ENCODE data around the gene KAT6B.
A peak's percentile ranks its signal among the peaks of the same experiment; 100 is the strongest.

The KAT6B gene

DNA sequence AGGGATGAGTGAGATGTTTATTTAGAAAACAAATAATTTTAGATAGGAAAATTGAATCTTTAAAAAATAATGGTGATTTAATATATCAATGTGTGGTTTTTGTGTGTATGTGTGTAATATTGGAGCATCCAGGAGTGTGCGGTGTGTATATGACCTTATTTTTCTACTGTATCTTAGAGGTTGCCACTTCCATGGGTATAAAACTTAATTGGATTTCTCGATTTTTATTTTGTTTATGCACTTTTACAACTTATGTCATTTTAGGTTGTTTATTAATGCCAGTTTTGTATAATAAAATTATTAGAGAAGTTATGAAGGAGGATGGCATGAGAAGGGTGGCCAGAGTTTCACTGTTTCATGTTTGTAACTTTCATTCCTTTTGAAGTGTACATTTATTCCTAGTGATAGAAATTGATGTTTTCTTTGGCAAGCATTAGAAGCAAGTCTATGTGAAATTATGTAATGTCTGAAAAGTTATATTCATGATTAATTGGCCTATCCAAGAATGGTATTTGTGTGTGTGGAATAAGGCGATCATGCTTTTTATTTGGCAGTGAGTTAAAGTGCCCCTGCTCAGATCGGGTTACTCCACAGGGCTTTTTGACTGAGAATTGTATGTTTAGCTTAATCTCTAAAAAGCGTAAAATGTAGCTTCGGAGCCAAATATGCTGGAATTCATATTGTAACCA, 110.3 kb downstream of the KAT6B start (continued):
- TF ChIP-seq ZNF394 (tag by site-specific recombination; IDR thresholded peaks at IDR 0.05; ENCODE audit: borderline replicate concordance), result 0 out of 2 replicates have a peak, but pooled peaks have one; percentile 20
- no peak for TF ChIP-seq ZNF23 (tag by site-specific recombination; IDR thresholded peaks at IDR 0.05; ENCODE audit: borderline replicate concordance)
- TF ChIP-seq ZNF571 (tag by site-specific recombination; IDR thresholded peaks at IDR 0.05), result no peak
- TF ChIP-seq ZNF184 (tag by site-specific recombination; IDR thresholded peaks at IDR 0.05), result no peak
- TF ChIP-seq ZNF596 (tag by site-specific recombination; IDR thresholded peaks at IDR 0.05), result no peak
- no peak for TF ChIP-seq SCRT1 (tag by site-specific recombination; IDR thresholded peaks at IDR 0.05; ENCODE audit: borderline replicate concordance)
- no peak for TF ChIP-seq ZNF549 (tag by site-specific recombination; IDR thresholded peaks at IDR 0.05)
- TF ChIP-seq, protein P1, sequence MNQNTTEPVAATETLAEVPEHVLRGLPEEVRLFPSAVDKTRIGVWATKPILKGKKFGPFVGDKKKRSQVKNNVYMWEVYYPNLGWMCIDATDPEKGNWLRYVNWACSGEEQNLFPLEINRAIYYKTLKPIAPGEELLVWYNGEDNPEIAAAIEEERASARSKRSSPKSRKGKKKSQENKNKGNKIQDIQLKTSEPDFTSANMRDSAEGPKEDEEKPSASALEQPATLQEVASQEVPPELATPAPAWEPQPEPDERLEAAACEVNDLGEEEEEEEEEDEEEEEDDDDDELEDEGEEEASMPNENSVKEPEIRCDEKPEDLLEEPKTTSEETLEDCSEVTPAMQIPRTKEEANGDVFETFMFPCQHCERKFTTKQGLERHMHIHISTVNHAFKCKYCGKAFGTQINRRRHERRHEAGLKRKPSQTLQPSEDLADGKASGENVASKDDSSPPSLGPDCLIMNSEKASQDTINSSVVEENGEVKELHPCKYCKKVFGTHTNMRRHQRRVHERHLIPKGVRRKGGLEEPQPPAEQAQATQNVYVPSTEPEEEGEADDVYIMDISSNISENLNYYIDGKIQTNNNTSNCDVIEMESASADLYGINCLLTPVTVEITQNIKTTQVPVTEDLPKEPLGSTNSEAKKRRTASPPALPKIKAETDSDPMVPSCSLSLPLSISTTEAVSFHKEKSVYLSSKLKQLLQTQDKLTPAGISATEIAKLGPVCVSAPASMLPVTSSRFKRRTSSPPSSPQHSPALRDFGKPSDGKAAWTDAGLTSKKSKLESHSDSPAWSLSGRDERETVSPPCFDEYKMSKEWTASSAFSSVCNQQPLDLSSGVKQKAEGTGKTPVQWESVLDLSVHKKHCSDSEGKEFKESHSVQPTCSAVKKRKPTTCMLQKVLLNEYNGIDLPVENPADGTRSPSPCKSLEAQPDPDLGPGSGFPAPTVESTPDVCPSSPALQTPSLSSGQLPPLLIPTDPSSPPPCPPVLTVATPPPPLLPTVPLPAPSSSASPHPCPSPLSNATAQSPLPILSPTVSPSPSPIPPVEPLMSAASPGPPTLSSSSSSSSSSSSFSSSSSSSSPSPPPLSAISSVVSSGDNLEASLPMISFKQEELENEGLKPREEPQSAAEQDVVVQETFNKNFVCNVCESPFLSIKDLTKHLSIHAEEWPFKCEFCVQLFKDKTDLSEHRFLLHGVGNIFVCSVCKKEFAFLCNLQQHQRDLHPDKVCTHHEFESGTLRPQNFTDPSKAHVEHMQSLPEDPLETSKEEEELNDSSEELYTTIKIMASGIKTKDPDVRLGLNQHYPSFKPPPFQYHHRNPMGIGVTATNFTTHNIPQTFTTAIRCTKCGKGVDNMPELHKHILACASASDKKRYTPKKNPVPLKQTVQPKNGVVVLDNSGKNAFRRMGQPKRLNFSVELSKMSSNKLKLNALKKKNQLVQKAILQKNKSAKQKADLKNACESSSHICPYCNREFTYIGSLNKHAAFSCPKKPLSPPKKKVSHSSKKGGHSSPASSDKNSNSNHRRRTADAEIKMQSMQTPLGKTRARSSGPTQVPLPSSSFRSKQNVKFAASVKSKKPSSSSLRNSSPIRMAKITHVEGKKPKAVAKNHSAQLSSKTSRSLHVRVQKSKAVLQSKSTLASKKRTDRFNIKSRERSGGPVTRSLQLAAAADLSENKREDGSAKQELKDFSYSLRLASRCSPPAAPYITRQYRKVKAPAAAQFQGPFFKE (tag by site-specific recombination; IDR thresholded peaks at IDR 0.05; ENCODE audit: borderline replicate concordance), result no peak
- TF ChIP-seq ZNF223 (tag by site-specific recombination; IDR thresholded peaks at IDR 0.05), result no peak
- TF ChIP-seq ZNF558 (tag by site-specific recombination; IDR thresholded peaks at IDR 0.05), result peak; percentile 68
- TF ChIP-seq ZNF426 (tag by site-specific recombination; IDR thresholded peaks at IDR 0.05), result no peak
- no peak for TF ChIP-seq ZNF324 (tag by site-specific recombination; IDR thresholded peaks at IDR 0.05)
- no peak for TF ChIP-seq MYNN (tag by site-specific recombination; IDR thresholded peaks at IDR 0.05; ENCODE audit: borderline replicate concordance)
- TF ChIP-seq ZSCAN23 (tag by site-specific recombination; IDR thresholded peaks at IDR 0.05), result no peak
- TF ChIP-seq, protein P2, sequence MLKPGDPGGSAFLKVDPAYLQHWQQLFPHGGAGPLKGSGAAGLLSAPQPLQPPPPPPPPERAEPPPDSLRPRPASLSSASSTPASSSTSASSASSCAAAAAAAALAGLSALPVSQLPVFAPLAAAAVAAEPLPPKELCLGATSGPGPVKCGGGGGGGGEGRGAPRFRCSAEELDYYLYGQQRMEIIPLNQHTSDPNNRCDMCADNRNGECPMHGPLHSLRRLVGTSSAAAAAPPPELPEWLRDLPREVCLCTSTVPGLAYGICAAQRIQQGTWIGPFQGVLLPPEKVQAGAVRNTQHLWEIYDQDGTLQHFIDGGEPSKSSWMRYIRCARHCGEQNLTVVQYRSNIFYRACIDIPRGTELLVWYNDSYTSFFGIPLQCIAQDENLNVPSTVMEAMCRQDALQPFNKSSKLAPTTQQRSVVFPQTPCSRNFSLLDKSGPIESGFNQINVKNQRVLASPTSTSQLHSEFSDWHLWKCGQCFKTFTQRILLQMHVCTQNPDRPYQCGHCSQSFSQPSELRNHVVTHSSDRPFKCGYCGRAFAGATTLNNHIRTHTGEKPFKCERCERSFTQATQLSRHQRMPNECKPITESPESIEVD (tag by site-specific recombination; IDR thresholded peaks at IDR 0.05), result peak; percentile 99
- no peak for TF ChIP-seq CTCF (tag by site-specific recombination; IDR thresholded peaks at IDR 0.05)
- no peak for TF ChIP-seq ZNF645 (tag by site-specific recombination; IDR thresholded peaks at IDR 0.05)
- no peak for TF ChIP-seq ZNF560 (tag by site-specific recombination; IDR thresholded peaks at IDR 0.05; ENCODE audit: borderline replicate concordance)
- TF ChIP-seq, protein P3, sequence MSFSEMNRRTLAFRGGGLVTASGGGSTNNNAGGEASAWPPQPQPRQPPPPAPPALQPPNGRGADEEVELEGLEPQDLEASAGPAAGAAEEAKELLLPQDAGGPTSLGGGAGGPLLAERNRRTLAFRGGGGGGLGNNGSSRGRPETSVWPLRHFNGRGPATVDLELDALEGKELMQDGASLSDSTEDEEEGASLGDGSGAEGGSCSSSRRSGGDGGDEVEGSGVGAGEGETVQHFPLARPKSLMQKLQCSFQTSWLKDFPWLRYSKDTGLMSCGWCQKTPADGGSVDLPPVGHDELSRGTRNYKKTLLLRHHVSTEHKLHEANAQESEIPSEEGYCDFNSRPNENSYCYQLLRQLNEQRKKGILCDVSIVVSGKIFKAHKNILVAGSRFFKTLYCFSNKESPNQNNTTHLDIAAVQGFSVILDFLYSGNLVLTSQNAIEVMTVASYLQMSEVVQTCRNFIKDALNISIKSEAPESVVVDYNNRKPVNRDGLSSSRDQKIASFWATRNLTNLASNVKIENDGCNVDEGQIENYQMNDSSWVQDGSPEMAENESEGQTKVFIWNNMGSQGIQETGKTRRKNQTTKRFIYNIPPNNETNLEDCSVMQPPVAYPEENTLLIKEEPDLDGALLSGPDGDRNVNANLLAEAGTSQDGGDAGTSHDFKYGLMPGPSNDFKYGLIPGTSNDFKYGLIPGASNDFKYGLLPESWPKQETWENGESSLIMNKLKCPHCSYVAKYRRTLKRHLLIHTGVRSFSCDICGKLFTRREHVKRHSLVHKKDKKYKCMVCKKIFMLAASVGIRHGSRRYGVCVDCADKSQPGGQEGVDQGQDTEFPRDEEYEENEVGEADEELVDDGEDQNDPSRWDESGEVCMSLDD (tag by site-specific recombination; IDR thresholded peaks at IDR 0.05), result no peak
- TF ChIP-seq ZNF623 (tag by site-specific recombination; IDR thresholded peaks at IDR 0.05), result no peak
- TF ChIP-seq ZNF175 (tag by site-specific recombination; IDR thresholded peaks at IDR 0.05), result no peak

Measured in HEK293 (cell line).